ENCODE data around the gene RAD17. TPM values are rescaled to one million over a fixed set of nuclear protein-coding genes. Genes with fewer than 3 reads are reported as not detected.
"Not testable (repeated sequence)": the region's sequence is repeated elsewhere in the genome, so short reads cannot be mapped to it uniquely, and the experiment has no call there.

RAD17 gene, protein sequence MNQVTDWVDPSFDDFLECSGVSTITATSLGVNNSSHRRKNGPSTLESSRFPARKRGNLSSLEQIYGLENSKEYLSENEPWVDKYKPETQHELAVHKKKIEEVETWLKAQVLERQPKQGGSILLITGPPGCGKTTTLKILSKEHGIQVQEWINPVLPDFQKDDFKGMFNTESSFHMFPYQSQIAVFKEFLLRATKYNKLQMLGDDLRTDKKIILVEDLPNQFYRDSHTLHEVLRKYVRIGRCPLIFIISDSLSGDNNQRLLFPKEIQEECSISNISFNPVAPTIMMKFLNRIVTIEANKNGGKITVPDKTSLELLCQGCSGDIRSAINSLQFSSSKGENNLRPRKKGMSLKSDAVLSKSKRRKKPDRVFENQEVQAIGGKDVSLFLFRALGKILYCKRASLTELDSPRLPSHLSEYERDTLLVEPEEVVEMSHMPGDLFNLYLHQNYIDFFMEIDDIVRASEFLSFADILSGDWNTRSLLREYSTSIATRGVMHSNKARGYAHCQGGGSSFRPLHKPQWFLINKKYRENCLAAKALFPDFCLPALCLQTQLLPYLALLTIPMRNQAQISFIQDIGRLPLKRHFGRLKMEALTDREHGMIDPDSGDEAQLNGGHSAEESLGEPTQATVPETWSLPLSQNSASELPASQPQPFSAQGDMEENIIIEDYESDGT
- polyA plus RNA-seq, result 10 to 100 TPM; 12.6 to 26.5 (median 15.0) TPM
- long read RNA-seq, donor 1, partial matches to known transcripts, result 0 of 4 reads
- long read RNA-seq, donor 1, other reads (novel, unspliced or antisense), result 0 of 4 reads
- long read RNA-seq, donor 2, result 0 reads
- long read RNA-seq, donor 3, result 0 reads
- long read RNA-seq, donor 4, result 0 reads
- long read RNA-seq, donor 5, result 0 reads
- long read RNA-seq, donor 6, partial matches to known transcripts, result 0 of 2 reads
- long read RNA-seq, donor 6, other reads (novel, unspliced or antisense), result 0 of 2 reads
- long read RNA-seq, donor 7, partial matches to known transcripts, result 12 of 18 reads
- long read RNA-seq, donor 7, other reads (novel, unspliced or antisense), result 0 of 18 reads
- long read RNA-seq, donor 8, partial matches to known transcripts, result 0 of 1 reads
- long read RNA-seq, donor 8, other reads (novel, unspliced or antisense), result 0 of 1 reads
- long read RNA-seq, donor 9, result 0 reads
- long read RNA-seq, donor 10, result 0 reads

DNA sequence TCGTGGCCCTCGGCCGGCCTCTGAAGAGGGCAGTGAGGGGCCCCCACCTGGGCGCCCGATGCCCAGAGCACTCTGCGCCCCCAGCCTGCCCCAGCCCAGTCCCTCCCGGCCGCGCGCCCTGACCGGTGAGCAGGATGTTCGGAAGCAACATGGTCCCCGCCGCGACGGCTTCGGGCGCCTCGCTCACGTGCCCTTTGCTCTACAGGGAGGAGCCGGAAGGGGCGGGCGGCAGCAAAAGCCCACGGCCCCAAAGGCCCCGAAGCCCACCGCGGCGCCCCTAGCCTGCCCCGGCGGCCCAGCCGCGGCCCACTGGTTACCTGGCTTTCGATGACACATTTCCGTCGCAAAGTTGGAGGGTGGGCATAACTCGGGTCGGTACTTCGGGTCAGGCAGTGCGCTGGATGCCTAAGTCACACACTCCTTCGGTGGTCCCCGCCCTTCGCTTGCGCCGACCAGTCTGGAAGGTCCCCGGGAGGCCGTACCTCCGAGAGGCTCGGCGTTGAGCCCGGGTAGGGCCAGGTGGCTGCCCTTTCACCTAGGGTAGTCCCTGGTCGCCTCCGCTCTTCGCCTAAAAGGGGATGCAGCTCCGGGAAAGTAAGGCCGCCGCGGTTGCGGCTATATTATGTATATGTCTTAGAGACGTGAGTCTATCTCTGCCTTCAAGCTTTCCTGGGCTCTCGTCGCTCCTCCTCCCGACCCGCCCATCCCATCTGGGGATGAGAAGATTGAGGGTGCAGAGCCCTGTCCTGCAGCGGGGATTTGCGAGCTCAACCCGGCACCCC lies at the start of gene RAD17, which contains the start of the genes AK6 and TAF9:
Gene RAD17 (plus strand): TSS at position 479 of the 782 bp plus-strand sequence. CDS start 2,391 bp downstream, outside the sequence.
Gene AK6 (minus strand): TSS at position 181 of the 782 bp plus-strand sequence. CDS start 30 bp downstream, at position 151.
Gene TAF9 (minus strand): TSS at position 181 of the 782 bp plus-strand sequence. CDS start 3,783 bp downstream, outside the sequence.
- Histone ChIP-seq H3K4me1 (ENCODE audit: control insufficient read depth in 3 of 3, insufficient read depth in 2 of 3, low read depth in 1 of 3, low read length in 2 of 3) (peaks cover 0 to 8% (median 2%) of the 10 kb centered on the region in 3 donors), H3K27ac (ENCODE audit: low read depth in 1 of 3, low read length in 2 of 3) (peak within 1 kb of the TSS; percentile 94 to 100 (median 99)), H3K36me3 (ENCODE audit: control insufficient read depth in 3 of 3, insufficient read depth in 2 of 3, low read depth in 1 of 3, low read length in 3 of 3) (peaks cover 6 to 20% (median 7%) of the 10 kb centered on the region in 3 donors), H3K9me3 (ENCODE audit: control insufficient read depth in 2 of 2, insufficient read depth in 1 of 2, low read depth in 1 of 2, low read length in 1 of 2) (no peaks in the 10 kb centered on the region), H3K27me3 (ENCODE audit: control insufficient read depth in 3 of 3, insufficient read depth in 3 of 3, low read length in 3 of 3) (no peaks in the 10 kb centered on the region), H3K4me3 (ENCODE audit: low read depth in 1 of 3, low read length in 3 of 3) (peak within 1 kb of the TSS; percentile 82 to 100 (median 89))
- WGBS, 3 donors, result 0 to 1% (median 0%) methylated on average over 60 to 66 of the region's 66 CpGs
- DNase-seq (peak; percentile 93 to 99), FAIRE-seq (no peak)

DNA sequence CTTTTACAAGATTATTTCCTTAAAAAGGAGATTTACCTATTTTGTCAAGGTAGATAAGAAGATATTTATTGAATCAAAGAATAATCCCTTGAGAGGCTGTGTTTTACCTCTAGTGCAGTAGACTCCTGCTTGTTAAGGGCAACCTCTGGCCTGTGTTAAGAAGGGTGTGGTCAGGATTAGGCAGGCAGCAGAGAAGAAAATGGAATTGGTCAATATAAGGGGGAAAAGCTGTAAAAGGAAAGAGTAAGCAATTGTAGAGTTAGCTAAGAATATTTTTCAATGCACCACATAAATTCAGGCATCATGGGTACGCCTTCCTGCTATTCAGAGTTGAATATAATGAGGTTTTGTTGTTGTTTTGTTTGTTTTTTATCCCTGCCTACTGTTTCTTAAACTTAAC lies 43.3 kb upstream of the RAD17 start:
- Histone ChIP-seq H3K36me3 (ENCODE audit: control insufficient read depth in 3 of 3, insufficient read depth in 2 of 3, low read depth in 1 of 3, low read length in 3 of 3) (peaks cover 0 to 12% (median 2%) of the 10 kb centered on the region in 3 donors), H3K27me3 (ENCODE audit: control insufficient read depth in 3 of 3, insufficient read depth in 3 of 3, low read length in 3 of 3) (no peaks in the 10 kb centered on the region), H3K4me1 (ENCODE audit: control insufficient read depth in 3 of 3, insufficient read depth in 2 of 3, low read depth in 1 of 3, low read length in 2 of 3) (peaks cover 0 to 12% (median 0%) of the 10 kb centered on the region in 3 donors), H3K4me3 (ENCODE audit: low read depth in 1 of 3, low read length in 3 of 3) (no peak overlapping the region), H3K9me3 (ENCODE audit: control insufficient read depth in 2 of 2, insufficient read depth in 1 of 2, low read depth in 1 of 2, low read length in 1 of 2) (no peaks in the 10 kb centered on the region), H3K27ac (ENCODE audit: low read depth in 1 of 3, low read length in 2 of 3) (peak overlapping the region in 2 of 3 donors; percentile 8 to 32)
- 85 to 89% (median 89%) methylated on average over 1 of the region's 1 CpG for WGBS, 3 donors
- peak; percentile 15 for FAIRE-seq
- DNase-seq, result peak; percentile 39 to 52

DNA sequence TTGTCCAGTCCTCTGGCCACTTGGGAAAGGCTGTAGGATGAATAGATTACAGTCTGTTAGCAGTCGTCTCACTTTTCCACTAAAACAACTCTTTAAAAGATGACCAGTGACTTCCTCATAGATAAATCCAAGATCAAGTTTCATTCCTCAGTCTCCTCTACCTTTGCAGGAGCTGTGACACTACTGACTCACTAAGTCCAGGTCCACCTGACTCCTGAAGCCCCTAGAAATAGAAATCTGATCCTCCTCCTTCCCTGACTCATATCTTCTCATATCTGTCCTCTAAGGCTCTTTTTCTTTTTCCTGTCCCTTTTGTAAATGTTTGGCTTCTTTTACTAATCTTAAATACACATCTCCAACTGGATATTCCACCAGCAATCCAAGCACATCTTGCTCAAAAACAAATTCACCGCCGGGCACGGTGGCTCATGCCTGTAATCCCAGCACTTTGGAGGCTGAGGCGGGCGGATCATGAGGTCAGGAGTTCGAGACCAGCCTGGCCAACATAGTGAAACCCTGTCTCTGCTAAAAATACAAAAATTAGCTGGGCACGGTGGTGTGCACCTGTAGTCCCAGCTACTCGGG lies 39.6 kb upstream of the RAD17 start:
- FAIRE-seq (no peak), DNase-seq (no peak)
- H3K4me1 ChIP-seq (ENCODE audit: control insufficient read depth in 3 of 3, insufficient read depth in 2 of 3, low read depth in 1 of 3, low read length in 2 of 3), result peaks cover 0 to 16% (median 0%) of the 10 kb centered on the region in 3 donors
- H3K36me3 ChIP-seq (ENCODE audit: control insufficient read depth in 3 of 3, insufficient read depth in 2 of 3, low read depth in 1 of 3, low read length in 3 of 3), result peaks cover 0 to 2% (median 0%) of the 10 kb centered on the region in 3 donors
- no peak overlapping the region for H3K27ac ChIP-seq (ENCODE audit: low read depth in 1 of 3, low read length in 2 of 3)
- H3K27me3 ChIP-seq (ENCODE audit: control insufficient read depth in 3 of 3, insufficient read depth in 3 of 3, low read length in 3 of 3), result no peaks in the 10 kb centered on the region
- WGBS, 3 donors, result 89 to 92% (median 89%) methylated on average over 9 of the region's 9 CpGs
- no peak overlapping the region for H3K4me3 ChIP-seq (ENCODE audit: low read depth in 1 of 3, low read length in 3 of 3)
- no peaks in the 10 kb centered on the region for H3K9me3 ChIP-seq (ENCODE audit: control insufficient read depth in 2 of 2, insufficient read depth in 1 of 2, low read depth in 1 of 2, low read length in 1 of 2)

DNA sequence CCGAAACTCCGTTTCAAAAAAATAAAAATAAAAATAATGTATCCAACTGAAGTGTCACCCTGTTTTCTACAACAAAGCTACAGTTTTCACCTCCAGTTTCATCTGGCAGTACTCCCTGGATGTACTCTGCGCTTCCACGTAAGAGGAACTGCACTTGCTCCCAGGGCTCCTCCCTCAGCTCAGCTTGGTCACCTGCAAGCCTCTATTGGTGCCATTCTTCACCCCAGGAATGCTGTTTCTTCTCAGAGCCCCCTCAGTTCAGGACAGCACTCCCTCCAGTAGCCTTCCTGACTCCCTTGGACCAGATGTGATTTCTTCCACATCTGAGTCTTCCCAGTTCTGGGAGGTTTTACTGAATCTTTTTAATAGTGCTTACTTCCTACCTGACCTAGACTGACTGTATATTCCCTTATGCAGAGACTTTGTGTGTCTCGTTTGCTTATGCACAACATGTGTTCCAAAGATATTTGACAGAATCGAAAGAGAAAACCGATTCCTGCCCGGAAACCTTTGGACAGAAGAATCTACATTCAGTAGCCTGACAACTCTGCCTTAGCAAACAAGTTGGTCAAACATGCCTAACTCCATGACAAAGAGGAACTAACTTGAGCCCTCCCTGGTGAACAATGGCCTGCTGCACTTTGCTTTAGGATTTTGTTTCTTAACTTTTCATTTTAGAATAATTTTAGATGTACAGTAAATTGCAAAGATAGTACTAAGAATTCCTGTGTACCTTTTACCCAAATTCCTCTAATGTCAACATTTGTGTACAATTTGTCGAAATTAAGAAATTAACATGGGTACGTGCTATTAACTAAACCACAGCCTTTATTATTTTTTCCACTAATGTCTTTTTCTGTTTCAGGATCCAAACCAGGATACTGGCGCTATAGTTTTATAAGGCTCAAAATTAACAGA lies 37.8 kb upstream of the RAD17 start:
- WGBS, 3 donors, result 12 to 45% (median 19%) methylated on average over 11 of the region's 11 CpGs
- H3K27ac ChIP-seq (ENCODE audit: low read depth in 1 of 3, low read length in 2 of 3), result peak overlapping the region; percentile 88 to 97 (median 92)
- peak overlapping the region; percentile 78 to 86 (median 82) for H3K4me3 ChIP-seq (ENCODE audit: low read depth in 1 of 3, low read length in 3 of 3)
- H3K9me3 ChIP-seq (ENCODE audit: control insufficient read depth in 2 of 2, insufficient read depth in 1 of 2, low read depth in 1 of 2, low read length in 1 of 2), result no peaks in the 10 kb centered on the region
- no peak for FAIRE-seq
- peaks cover 0 to 17% (median 0%) of the 10 kb centered on the region in 3 donors for H3K4me1 ChIP-seq (ENCODE audit: control insufficient read depth in 3 of 3, insufficient read depth in 2 of 3, low read depth in 1 of 3, low read length in 2 of 3)
- DNase-seq, result peak; percentile 78 to 88
- H3K27me3 ChIP-seq (ENCODE audit: control insufficient read depth in 3 of 3, insufficient read depth in 3 of 3, low read length in 3 of 3), result no peaks in the 10 kb centered on the region
- no peaks in the 10 kb centered on the region for H3K36me3 ChIP-seq (ENCODE audit: control insufficient read depth in 3 of 3, insufficient read depth in 2 of 3, low read depth in 1 of 3, low read length in 3 of 3)

DNA sequence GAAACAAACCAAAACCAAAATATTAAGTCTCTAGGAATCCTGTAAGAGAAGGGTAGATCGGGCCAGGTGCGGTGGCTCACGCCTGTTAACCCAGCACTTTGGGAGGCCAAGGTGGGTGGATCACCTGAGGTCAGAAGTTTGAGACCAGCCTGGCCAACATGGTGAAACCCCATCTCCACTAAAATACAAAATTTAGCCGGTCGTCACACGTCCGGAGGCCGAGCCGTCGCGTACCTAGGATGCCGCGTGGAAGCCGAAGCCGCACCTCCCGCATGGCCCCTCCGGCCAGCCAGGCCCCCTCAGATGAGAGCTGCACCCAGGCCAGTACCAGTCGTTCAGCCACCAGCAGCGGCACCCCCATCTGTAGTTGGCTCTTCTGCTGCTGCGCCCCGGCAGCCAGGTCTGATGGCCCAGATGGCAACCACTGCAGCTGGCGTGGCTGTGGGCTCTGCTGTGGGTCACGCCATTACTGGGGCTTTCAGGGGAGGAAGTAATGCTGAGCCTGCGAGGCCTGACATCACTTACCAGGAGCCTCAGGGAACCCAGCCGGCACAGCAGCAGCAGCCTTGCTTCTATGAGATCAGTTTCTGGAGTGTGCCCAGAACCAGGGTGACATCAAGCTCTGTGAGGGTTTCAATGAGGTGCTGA lies 35.8 kb upstream of the RAD17 start:
- not testable (repeated sequence) for H3K27ac ChIP-seq (ENCODE audit: low read depth in 1 of 3, low read length in 2 of 3); FAIRE-seq; H3K4me3 ChIP-seq (ENCODE audit: low read depth in 1 of 3, low read length in 3 of 3); H3K36me3 ChIP-seq (ENCODE audit: control insufficient read depth in 3 of 3, insufficient read depth in 2 of 3, low read depth in 1 of 3, low read length in 3 of 3); DNase-seq; H3K27me3 ChIP-seq (ENCODE audit: control insufficient read depth in 3 of 3, insufficient read depth in 3 of 3, low read length in 3 of 3); H3K9me3 ChIP-seq (ENCODE audit: control insufficient read depth in 2 of 2, insufficient read depth in 1 of 2, low read depth in 1 of 2, low read length in 1 of 2)
- 96 to 97% (median 96%) methylated on average over 25 of the region's 25 CpGs for WGBS, 3 donors
- peaks cover 0 to 16% (median 0%) of the 10 kb centered on the region in 3 donors for H3K4me1 ChIP-seq (ENCODE audit: control insufficient read depth in 3 of 3, insufficient read depth in 2 of 3, low read depth in 1 of 3, low read length in 2 of 3)

DNA sequence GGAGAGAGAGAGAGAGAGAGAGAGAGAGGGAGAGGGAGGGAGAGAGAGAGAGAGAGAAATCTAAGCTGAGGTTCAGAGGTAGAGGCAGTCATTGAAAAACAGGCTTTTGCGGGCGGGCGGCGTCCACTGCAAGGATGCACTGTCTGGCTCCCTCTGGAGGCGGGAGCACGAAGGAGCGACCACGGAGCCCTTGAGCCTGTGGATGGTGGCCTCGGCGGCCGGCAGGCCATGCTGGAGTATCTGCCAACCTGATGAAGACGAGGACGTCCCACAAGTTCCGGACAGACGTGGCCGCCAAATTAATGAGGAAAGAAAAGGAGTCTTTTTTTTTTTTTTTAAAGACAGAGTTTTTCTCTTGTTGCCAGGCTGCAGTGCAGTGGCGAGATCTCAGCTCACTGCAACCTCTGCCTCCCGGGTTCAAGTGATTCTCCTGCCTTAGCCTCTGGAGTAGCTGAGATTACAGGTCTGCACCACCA lies 34.8 kb upstream of the RAD17 start:
- H3K4me3 ChIP-seq (ENCODE audit: low read depth in 1 of 3, low read length in 3 of 3), result no peak overlapping the region
- FAIRE-seq (no peak), DNase-seq (peak; percentile 80)
- peak overlapping the region in 1 of 3 donors; percentile 58 for H3K27ac ChIP-seq (ENCODE audit: low read depth in 1 of 3, low read length in 2 of 3)
- 12% methylated on average over 17 to 18 of the region's 18 CpGs for WGBS, 3 donors
- no peaks in the 10 kb centered on the region for H3K9me3 ChIP-seq (ENCODE audit: control insufficient read depth in 2 of 2, insufficient read depth in 1 of 2, low read depth in 1 of 2, low read length in 1 of 2)
- H3K27me3 ChIP-seq (ENCODE audit: control insufficient read depth in 3 of 3, insufficient read depth in 3 of 3, low read length in 3 of 3), result no peaks in the 10 kb centered on the region
- peaks cover 0 to 16% (median 0%) of the 10 kb centered on the region in 3 donors for H3K4me1 ChIP-seq (ENCODE audit: control insufficient read depth in 3 of 3, insufficient read depth in 2 of 3, low read depth in 1 of 3, low read length in 2 of 3)
- H3K36me3 ChIP-seq (ENCODE audit: control insufficient read depth in 3 of 3, insufficient read depth in 2 of 3, low read depth in 1 of 3, low read length in 3 of 3), result no peaks in the 10 kb centered on the region
